ENCODE measurements around the gene AIF1. TPM values are rescaled to one million over a fixed set of nuclear protein-coding genes. Genes with fewer than 3 reads are reported as not detected.

AIF1 gene
- total and polyA plus RNA-seq, 2 donors from 2014 or later: 44.1 to 121 TPM

- FAIRE-seq: no peak
- H3K9ac ChIP-seq (ENCODE audit: low read length in 3 of 3): peak overlapping the region; percentile 8 to 71 (median 70)
These were observed 34.6 kb upstream of the AIF1 start for GRCh38 chr6:31580438-31580740.

GRCh38 chr6:31580807-31581433 lies 34.1 kb upstream of the AIF1 start:
- DNase-seq (peak; percentile 90 to 95 (median 92)), FAIRE-seq (no peak)
- Histone ChIP-seq H3K4me3 (ENCODE audit: low read length in 3 of 3) (peak overlapping the region; percentile 65 to 93 (median 90)), H3K9me3 (ENCODE audit: control insufficient read depth in 2 of 3, insufficient read depth in 1 of 3, low read length in 3 of 3) (no peaks in the 10 kb centered on the region), H3K36me3 (ENCODE audit: control insufficient read depth in 2 of 3, insufficient read depth in 3 of 3, low read length in 3 of 3) (no peaks in the 10 kb centered on the region), H3K9ac (ENCODE audit: low read length in 3 of 3) (peak overlapping the region; percentile 69 to 97 (median 93)), H3K27ac (ENCODE audit: low read depth in 2 of 2, low read length in 2 of 2) (peak overlapping the region; percentile 70 to 78), H3K4me1 (ENCODE audit: control insufficient read depth in 2 of 3, insufficient read depth in 2 of 3, low read depth in 1 of 3, low read length in 3 of 3) (peaks cover 0 to 10% (median 5%) of the 10 kb centered on the region in 3 donors), H3K27me3 (ENCODE audit: control insufficient read depth, insufficient read depth, low read length) (no peaks in the 10 kb centered on the region)
- peak; percentile 93 for TF ChIP-seq CTCF (IDR thresholded peaks at IDR 0.05; ENCODE audit: borderline replicate concordance, extremely low read depth, insufficient read depth)
- intact Hi-C loops (cut with DNase I): no loop called here

More at GRCh38 chr6:31580438-31580740, 34.6 kb upstream of the AIF1 start:
- intact Hi-C loops (cut with DNase I): no loop called here
- H3K27me3 ChIP-seq (ENCODE audit: control insufficient read depth, insufficient read depth, low read length): no peaks in the 10 kb centered on the region
- peaks cover 0 to 7% (median 5%) of the 10 kb centered on the region in 3 donors for H3K4me1 ChIP-seq (ENCODE audit: control insufficient read depth in 2 of 3, insufficient read depth in 2 of 3, low read depth in 1 of 3, low read length in 3 of 3)
- no peaks in the 10 kb centered on the region for H3K9me3 ChIP-seq (ENCODE audit: control insufficient read depth in 2 of 3, insufficient read depth in 1 of 3, low read length in 3 of 3)
- H3K27ac ChIP-seq (ENCODE audit: low read depth in 2 of 2, low read length in 2 of 2): no peak overlapping the region
- no peak for TF ChIP-seq CTCF (IDR thresholded peaks at IDR 0.05; ENCODE audit: borderline replicate concordance, extremely low read depth, insufficient read depth)
- no peak for DNase-seq
- peak overlapping the region; percentile 42 to 90 (median 65) for H3K4me3 ChIP-seq (ENCODE audit: low read length in 3 of 3)
- no peaks in the 10 kb centered on the region for H3K36me3 ChIP-seq (ENCODE audit: control insufficient read depth in 2 of 3, insufficient read depth in 3 of 3, low read length in 3 of 3)

- Histone ChIP-seq H3K9ac (ENCODE audit: low read length in 3 of 3) (peak overlapping the region; percentile 69 to 97 (median 93)), H3K4me1 (ENCODE audit: control insufficient read depth in 2 of 3, insufficient read depth in 2 of 3, low read depth in 1 of 3, low read length in 3 of 3) (peaks cover 0 to 10% (median 5%) of the 10 kb centered on the region in 3 donors), H3K9me3 (ENCODE audit: control insufficient read depth in 2 of 3, insufficient read depth in 1 of 3, low read length in 3 of 3) (no peaks in the 10 kb centered on the region), H3K27me3 (ENCODE audit: control insufficient read depth, insufficient read depth, low read length) (no peaks in the 10 kb centered on the region), H3K36me3 (ENCODE audit: control insufficient read depth in 2 of 3, insufficient read depth in 3 of 3, low read length in 3 of 3) (no peaks in the 10 kb centered on the region), H3K4me3 (ENCODE audit: low read length in 3 of 3) (peak overlapping the region; percentile 65 to 93 (median 90)), H3K27ac (ENCODE audit: low read depth in 2 of 2, low read length in 2 of 2) (peak overlapping the region; percentile 70 to 78)
- no peak for TF ChIP-seq CTCF (IDR thresholded peaks at IDR 0.05; ENCODE audit: borderline replicate concordance, extremely low read depth, insufficient read depth)
- FAIRE-seq (no peak), DNase-seq (peak in 4 of 5 donors; percentile 35 to 68 (median 57))
- intact Hi-C loops (cut with DNase I): no loop called here
These were observed 33.4 kb upstream of the AIF1 start for GRCh38 chr6:31581434-31582229.

All from kidney (tissue), 14 donors.